Erythroblast (primary cell): ENCODE results near the gene GJC2.

ENCODE experiments used
- GATA1 ChIP-seq: IDR thresholded peaks from 2 replicates; pipeline ENCODE4 v1.6.1; 2011; ENCODE audit warnings: low read depth, mild to moderate bottlenecking, control low read depth, low read length, moderate library complexity
- POLR2A ChIP-seq: IDR thresholded peaks from 2 replicates; pipeline ENCODE4 v1.6.1; 2011; ENCODE audit warnings: mild to moderate bottlenecking, low read length

GRCh38 chr1:228176461-228177182 lies 26.9 kb downstream of the GJC2 start:
- no peak for TF ChIP-seq POLR2A
- no peak for TF ChIP-seq GATA1
